EH (cell line): ENCODE data around the gene CBR4.
A peak's percentile ranks its signal among the peaks of the same experiment; 100 is the strongest.
"Not testable (repeated sequence)": the region's sequence is repeated elsewhere in the genome, so short reads cannot be mapped to it uniquely, and the experiment has no call there.

Experiments
- DNase-seq: peaks from one replicate; pipeline ENCODE4 v3.0.0-alpha.2; 2015; ENCODE audit warnings: low read depth

CBR4 gene

GRCh38 chr4:168993714-168994510 lies 16.1 kb downstream of the CBR4 start:
- peak; percentile 54 for DNase-seq

- DNase-seq: peak; percentile 41
Observed at GRCh38 chr4:168992952-168993482, 17.0 kb downstream of the CBR4 start.

- no peak for DNase-seq
Observed at GRCh38 chr4:168981942-168982341, 28.1 kb downstream of the CBR4 start.

- peak; percentile 31 for DNase-seq
Observed at GRCh38 chr4:168981460-168981859, 28.6 kb downstream of the CBR4 start.

GRCh38 chr4:168979338-168979737 lies 30.7 kb downstream of the CBR4 start:
- no peak for DNase-seq

GRCh38 chr4:168978001-168978700 lies 31.9 kb downstream of the CBR4 start:
- DNase-seq: peak; percentile 81

- DNase-seq: no peak
Observed at GRCh38 chr4:168972596-168972995, 37.5 kb downstream of the CBR4 start.

- DNase-seq: no peak
Observed at GRCh38 chr4:168960716-168961115, 49.3 kb downstream of the CBR4 start.

- no peak for DNase-seq
Observed at GRCh38 chr4:168955674-168956073, 54.4 kb downstream of the CBR4 start.

GRCh38 chr4:168952821-168953246 lies 57.2 kb downstream of the CBR4 start:
- DNase-seq: not testable (repeated sequence)

- no peak for DNase-seq
Observed at GRCh38 chr4:168945291-168945690, 64.8 kb downstream of the CBR4 start.

GRCh38 chr4:168942985-168943384 lies 67.1 kb downstream of the CBR4 start:
- DNase-seq: no peak
